NCI-H1105 treated with DMSO at 0.1 percent for 48 hours (cell line): ENCODE measurements around the gene KRT16.
"Not testable (repeated sequence)": the region's sequence is repeated elsewhere in the genome, so short reads cannot be mapped to it uniquely, and the experiment has no call there.

Experiments
- DNase-seq: peaks from one replicate; lab custom pipeline; 2025; lab: John Stamatoyannopoulos, UW

KRT16 gene

GRCh38 chr17:41583137-41584127, 29.1 kb downstream of the KRT16 start:
- no peak for DNase-seq

DNA sequence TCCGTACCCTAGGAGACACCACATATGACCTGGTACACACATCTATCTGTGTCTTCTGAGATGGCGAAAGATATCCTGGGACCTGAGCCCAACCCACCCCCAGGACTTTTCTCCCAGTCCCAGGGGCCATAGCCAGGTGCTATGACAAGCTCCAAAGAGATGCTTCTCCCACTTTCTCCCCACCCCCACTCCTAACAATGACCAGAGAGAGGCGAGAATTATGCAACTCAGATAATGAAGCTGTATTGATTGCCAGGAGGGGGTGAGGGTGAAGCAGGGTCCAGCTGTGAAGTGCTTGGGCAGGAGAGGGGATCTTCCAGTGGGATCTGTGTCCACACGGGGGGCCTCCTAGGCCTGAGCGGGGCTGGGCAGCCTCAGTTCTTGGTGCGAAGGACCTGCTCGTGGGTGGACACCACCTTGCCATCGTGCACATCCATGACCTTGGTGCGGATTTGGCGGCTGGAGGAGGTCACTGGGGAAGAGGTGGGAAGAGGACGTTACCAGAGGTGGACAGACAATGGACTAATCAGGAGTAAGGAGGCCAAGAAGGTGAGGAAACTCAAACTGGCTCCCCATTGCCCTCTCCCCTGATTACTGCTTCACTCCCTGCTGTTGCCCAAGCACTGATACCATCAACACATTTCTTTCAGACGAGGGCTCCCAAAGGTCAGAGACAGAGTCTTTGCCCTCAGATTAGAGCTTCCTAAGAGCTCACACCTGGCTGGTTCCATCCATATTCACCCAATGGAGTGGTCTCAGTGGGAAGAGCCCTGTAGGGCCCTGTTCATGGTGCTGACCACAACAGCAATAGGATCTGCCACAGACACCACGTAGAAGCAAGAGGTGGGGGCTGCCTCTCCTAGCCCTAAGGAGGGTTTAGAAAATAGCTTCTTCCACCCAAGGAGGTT, 30.3 kb downstream of the KRT16 start:
- not testable (repeated sequence) for DNase-seq

DNA sequence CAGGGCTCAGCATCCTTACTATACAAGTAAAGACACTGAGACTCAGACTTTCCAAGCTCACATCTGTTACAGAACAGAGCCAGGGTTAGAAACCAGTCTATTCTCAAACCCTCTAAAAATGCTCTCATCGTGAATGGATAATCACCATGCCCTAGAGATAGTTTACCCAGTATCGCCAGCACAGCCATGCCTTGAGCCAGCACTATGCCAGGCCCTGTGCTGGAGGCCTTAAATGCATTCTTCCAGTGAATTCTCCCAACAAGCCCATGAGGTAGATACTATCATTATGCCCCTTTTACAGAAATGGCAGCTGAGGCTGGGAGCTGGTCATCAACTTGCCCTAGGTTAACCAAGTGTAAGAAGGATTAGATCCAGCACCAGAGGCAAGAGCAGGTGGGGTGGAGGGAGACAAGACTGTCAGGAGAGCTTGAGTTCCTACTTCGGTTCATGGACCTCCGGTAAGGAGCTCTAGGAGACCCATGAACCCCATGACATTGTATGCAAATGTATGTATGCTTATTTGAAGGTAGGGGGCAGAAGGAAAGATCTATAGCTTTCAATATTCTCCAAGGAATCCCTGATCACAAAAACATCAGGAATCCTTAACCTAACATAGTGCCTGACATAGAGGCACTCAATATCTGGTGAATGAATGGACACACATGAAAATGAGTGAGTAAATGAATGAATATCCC, 31.1 kb downstream of the KRT16 start:
- DNase-seq: no peak

DNA sequence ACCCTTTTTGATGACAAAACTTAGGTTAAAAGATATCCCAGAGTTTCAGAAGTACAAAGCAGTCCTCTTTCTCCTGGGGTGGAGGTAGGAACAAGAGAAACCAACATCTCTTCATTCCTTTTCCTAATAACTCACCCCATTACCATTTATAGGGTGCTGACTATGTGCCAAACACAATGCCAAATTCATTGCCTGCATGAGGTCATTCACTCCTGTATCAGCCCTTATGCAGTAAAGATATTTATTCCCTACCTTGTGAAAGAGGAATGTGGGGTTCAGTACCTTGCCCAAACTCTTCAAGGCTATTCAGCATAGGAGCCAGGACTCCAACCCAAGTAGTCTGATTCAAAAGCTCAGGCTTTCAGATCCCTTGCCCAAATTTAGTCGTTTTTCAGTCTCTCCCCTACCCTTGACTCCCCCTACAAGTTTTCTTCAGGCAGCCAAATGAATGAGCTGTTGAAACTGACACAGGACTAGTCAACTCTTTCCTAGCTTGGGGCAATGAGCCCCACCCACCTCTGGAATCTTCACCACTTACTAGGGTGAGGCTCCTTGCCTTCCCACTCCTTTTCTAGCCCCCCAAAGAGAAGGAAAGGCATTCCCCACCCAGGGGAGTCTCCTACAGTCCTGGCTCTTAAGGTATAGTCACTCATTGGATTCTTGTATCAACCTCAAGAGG, 31.7 kb downstream of the KRT16 start:
- no peak for DNase-seq

DNA sequence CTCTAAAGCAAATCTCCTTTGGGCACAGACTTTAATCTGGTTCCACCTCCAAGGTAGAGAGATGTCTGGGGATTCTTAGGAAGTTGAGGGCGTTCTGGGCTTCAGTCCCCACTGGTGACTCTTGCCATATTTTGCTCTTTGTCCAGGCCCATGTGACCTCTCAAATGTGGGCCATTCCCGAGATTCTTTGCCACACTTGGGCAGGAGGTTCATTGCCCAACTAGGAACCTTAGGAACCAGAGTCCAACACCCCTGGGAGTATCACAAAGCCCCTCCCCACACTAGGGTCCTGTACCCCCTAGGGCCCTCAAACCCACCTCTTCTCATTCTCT, 32.4 kb downstream of the KRT16 start:
- no peak for DNase-seq

DNA sequence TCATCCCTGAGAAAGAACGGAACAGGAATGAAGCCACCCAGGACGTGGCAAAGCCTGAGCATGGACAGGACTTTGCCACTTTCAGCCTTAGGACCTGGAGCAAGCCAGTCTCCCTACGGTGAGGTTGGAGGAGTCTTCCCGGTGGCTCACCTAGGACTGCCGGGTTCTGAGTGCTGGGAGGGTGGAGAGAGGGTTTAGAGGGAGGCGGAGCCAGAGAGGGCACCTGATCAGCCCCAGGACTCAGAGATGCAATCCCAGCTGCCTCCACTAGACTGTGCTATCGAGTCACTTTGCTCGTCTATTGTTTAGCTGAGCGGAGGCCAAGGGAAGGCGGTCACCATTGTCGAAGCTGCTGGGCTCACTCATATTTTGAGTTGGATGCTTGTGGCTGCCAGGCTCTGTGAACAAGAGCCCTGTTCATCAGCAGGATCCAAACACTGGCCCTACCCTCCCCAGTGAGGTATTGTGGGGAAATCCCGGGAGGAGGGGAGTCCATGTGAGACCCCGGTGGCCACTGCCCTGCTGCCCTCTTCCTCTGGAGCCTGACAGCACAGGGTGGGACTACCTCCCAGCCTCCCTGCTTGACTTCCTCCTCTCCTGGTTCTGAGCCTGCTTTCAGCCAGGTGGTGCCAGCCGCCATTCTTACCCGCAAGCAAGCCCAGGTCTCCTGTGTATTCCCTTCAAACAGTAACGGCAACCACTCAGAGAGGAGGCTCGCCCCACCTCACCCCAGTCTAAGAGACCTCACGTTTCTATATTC, 32.9 kb downstream of the KRT16 start:
- DNase-seq: peak; percentile 21

DNA sequence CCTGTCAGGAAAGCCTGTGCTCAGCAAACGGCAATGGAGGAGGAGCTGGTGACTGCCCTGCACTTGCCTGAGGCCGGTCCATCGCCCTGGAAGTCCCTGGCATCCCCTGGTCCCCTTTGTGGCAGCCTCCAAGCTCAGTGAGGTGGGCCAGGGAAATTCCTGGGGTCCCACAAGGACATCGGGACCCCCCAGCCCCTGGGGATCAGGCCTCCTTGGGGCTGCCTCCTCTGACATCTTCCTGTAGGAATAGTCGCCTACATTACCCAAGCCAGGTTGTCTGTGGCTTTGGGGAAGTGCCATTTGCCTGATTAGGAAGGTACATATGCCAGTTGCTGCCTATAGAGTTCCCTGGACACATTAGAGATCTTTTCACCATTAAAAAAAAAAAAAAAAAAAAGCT, 33.6 kb downstream of the KRT16 start:
- no peak for DNase-seq

GRCh38 chr17:41578538-41578937, 34.0 kb downstream of the KRT16 start:
- no peak for DNase-seq

DNA sequence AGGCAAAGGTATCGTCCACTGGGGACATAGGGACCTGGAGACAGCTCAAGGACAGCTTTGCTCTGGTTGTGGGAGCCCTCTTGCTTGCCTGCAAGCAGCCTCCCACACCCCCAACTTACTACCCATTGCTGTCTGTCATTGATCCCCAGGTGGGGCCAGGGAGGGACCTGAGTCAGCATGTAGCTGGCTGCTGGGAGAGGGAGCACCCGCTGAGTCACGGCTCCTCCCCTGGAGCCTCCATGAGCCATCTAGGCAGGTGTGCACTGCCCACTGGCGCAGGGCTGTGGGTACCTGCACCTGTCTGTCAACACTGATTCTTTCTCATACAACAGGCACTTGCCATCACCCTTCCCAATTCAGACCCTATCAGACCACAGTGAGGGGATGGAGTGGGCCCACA, 35.8 kb downstream of the KRT16 start:
- not testable (repeated sequence) for DNase-seq

DNA sequence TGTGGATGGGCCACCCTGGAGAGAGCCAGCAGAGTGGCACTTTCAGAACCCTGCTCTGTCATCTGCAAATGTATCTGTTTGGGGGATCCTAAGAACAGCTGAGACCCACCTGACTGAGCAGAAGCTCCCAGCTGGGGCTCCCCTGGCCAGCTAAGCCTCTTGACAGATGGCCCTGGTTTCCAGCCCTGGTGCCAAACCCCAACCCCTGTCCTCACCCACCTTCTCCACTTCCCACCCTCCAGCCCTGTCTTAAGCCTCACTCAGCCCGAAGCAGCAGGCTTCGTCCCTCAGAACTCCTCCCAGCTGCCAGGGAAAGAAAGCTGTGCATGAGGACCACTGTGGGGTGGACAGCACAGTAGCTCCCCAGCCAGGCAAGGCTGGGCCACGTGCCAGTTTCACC, 37.2 kb downstream of the KRT16 start:
- DNase-seq: no peak

DNA sequence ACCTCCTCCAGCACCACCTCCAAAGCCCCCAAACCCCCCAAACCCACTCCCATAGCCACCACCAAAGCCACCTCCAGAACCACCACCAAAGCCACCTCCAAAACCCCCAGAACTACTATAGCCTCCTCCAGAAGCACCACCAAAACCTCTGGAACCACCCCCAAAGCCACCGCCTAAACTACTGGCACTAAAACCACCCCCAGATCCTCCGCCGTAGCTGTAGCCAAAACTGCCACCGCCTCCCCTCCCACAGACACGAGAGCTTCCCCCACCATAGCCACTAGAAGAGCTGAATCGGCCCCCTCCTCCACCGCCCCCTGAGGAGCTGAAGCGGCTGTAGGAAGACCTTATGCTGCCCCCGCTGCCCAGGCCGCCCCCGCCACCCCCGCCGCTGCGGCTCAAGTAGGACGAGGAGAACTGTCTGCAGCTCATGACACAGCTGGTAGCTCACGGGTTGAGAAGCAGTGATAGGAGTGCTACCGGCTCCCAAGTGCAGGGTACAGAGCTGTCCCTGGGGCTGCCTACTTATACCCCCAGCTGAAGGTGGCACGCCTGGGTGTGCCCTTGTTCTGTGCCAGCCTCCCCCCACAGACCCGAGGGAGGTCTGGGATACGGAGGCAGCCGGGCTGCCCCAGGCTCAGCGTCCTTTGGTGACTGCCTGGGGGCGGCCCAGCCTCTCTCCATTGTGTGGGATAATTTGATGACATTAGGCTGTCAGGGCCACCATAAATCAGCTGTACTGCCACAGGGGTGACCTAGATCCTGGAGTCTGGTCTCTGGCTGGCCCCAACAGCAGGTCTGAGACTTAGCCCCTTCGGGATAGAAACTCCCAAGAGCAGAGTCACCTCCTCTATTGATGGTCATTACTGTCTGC, 40.8 kb downstream of the KRT16 start, which contains the start of gene KRT9:
TSS of gene KRT9 (minus strand) at position 499 of the 874 bp plus-strand sequence. CDS start at position 432, 67 bp downstream.
- DNase-seq: no peak

DNA sequence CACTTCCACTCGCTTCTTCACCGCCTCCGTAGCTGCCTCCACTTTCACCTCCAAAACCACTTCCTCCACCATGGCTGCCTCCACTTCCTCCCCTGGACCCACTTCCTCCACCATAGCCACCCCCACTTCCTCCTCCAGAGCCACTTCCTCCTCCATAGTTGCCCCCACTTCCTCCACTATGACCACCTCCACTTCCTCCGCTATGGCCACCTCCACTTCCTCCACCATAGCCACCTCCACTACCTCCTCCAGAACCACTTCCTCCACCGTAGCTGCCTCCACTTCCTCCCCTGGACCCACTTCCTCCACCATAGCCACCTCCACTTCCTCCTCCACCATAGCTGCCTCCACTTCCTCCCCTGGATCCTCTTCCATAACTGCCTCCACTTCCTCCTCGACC, 45.2 kb downstream of the KRT16 start:
- no peak for DNase-seq

GRCh38 chr17:41565338-41565737, 47.2 kb downstream of the KRT16 start:
- no peak for DNase-seq

GRCh38 chr17:41563607-41564170, 48.9 kb downstream of the KRT16 start:
- DNase-seq: no peak

DNA sequence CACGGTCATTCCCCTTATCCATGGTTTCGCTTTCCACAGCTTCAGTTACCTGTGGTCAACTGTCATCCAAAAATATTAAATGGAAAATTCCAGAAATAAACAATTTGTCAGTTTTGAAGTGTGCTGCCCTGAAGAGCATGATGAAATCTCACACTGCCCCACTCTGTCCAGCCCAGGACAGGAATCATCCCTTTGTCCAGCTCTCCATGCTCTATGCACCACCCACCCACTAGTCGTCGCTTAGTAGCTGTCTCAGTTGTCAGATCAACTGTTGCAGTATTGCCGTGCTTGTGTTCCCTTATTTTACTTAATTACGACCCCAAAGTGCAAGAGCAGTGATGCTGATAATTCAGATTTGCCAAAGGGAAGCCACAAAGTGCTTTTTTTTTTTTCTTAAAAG, 51.0 kb downstream of the KRT16 start:
- no peak for DNase-seq
